Head of caudate nucleus (tissue), 42 donors: ENCODE measurements around the gene PCMTD2.

Experiments used
- DNase-seq, 42 donors: peaks; one replicate each; pipeline versions ENCODE4 v3.0.0 to v3.0.0-alpha.2; 2020 to 2021; ENCODE audit warnings: mixed read lengths in 7 of 42
- intact Hi-C: fragments of 100-400 bp; cut with DNase I; formaldehyde crosslinking; loops from one replicate; pipeline ENCODE4 v1.15.0; 2022

PCMTD2 gene

DNA sequence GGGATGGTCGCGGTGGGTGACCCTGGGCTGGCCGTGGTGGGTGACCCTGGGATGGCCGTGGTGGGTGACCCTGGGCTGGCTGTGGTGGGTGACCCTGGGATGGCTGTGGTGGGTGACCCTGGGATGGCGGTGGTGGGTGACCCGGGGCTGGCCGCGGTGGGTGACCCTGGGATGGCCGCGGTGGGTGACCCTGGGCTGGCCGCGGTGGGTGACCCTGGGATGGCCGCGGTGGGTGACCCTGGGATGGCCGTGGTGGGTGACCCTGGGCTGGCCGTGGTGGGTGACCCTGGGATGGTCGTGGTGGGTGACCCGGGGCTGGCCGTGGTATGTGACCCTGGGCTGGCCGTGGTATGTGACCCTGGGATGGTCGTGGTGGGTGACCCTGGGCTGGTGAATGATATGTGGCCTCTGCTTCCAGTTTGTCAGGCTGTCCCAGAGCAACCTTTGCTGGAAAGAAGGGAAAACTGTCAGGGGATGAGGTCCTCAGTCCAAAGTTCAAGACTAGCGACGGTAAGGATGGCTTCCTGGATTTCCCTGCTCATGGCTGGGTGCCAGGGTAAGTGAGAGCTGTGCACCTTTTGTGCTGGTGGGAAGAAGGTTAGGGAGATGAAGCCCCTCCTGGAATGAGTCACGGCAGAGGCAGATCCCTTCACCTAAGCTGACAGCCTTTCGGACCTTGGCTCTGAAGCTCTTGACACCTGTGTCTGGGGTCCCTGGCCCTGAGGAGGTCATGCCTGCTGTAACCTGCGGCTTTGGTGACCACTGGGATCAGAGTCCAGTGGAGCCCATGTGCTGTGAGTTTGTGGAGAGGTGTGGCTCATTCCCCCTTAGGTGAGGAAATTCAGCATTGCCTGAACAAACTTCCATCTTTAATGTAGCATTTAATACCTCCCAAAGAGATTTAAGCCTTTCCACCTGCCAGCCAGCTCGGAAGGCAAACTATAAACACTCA is 19.1 kb upstream of the PCMTD2 start:
- DNase-seq, result no peak
- intact Hi-C loops, result no loop called here

DNA sequence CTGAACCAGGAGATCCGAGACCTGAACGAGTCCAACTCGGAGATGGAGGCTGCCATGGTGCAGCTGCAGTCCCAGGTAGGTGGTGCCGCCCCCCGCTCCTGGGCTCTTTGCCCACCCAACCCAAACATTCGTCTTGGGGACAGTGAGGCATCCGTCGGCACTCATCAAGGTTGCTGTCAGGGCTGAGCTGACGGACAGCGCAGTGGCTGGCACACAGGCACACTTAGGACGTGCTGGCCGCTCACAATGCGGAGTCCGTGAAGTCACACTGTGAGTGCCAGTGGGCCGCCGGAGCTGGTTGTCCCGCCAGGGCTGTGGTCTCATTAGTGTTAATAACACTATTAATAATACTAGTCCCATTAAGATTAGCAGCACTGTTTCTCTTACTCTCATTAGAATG is 18.2 kb upstream of the PCMTD2 start:
- no peak for DNase-seq
- intact Hi-C loops, result no loop called here

DNA sequence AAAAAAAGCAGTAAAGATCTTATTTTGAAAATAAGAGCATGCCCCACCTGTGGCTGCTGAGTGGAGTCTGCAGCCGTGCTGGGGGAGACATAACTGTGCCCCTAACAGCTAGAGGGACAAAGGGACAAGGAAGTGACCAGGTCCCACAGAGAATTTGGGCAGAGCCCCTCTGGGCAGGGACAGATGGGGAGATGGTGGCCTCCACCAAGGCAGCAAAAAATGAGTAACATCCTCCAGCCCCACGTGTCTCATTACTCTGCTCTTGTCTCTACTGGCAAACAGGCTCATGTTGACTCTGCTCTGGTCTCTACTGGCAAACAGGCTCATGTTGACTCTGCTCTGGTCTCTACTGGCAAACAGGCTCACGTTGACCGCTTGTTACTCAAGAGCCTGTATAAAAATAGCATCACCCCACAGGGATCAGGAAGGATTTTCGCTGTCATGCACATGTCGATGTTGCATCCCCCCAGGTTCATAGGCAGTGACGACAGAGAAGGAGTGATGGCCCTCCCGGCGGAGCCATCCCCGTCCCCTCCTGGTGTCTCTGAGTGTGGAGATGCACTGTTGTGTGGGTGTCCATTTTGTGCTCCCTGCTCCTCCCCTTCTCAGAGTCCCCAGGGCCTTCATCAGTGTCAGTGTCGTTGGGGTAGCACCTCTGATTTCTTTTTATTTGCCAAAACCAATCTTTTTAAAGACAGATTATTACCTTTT is 17.3 kb upstream of the PCMTD2 start:
- intact Hi-C loops, result no loop called here
- no peak for DNase-seq

DNA sequence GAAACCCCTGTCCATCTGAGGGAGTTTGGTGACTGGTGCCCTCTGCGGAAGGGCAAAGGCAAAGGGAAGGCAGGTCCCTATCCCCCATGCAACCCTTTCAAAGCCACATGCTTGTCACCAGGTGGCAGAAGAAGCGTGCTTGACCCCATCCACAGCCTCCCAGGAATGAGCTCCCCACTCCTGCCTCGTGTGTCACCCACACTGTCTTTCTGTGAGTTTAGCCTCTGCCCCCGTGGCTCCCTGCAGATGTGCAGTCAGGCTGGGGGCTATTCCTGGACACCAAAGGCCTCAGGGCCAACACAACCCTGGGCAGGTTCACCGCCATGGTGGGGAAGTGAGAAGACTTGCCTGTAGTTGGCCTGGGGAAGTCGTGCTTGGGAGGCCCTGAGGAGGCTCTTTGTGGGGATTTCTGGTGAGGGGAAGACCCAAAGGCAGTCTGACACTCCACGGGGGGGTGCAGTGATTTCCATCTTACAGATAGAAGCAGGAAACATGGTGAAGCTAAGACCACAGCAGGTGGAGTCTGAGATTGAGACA is 16.6 kb upstream of the PCMTD2 start:
- intact Hi-C loops, result no loop called here
- DNase-seq, result peak in 2 of 42 donors; percentile 9 to 16

DNA sequence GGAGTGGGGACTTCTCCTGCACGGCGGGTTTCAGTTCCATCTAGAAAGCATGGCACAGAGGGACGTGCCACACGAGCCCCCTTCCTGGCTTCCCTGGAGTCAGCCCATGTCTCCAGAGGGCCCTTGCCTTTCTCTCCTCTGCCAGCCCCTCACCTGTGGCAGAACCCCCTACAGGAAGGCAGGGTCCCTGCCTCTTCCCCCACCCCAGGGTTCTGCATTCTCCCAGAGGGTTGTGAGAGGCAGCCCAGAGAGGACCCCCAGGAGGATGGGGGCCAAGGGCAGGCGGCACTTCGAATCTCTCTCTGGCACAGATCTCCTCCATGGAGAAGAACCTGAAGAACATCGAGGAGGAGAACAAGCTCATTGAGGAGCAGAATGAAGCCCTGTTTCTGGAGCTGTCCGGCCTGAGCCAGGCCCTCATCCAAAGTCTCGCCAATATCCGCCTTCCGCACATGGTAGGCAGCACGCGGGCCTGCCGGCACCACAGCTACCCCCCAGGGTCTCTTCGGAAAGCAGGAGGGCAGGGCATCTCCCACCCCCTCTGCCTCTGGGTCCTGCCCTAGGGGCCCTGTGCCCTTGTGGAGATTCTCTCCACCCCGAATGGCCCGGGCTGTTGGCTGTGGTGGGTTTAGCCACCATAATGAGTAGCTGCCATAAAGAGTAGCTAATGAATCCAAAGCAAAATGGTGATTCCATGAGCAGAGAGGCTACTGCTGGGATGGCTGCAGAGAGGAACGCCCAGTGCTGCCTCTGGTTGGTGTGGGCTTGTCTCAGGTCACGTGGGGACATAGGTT is 15.9 kb upstream of the PCMTD2 start:
- intact Hi-C loops, result no loop called here
- peak in 3 of 42 donors; percentile 5 to 20 (median 11) for DNase-seq

DNA sequence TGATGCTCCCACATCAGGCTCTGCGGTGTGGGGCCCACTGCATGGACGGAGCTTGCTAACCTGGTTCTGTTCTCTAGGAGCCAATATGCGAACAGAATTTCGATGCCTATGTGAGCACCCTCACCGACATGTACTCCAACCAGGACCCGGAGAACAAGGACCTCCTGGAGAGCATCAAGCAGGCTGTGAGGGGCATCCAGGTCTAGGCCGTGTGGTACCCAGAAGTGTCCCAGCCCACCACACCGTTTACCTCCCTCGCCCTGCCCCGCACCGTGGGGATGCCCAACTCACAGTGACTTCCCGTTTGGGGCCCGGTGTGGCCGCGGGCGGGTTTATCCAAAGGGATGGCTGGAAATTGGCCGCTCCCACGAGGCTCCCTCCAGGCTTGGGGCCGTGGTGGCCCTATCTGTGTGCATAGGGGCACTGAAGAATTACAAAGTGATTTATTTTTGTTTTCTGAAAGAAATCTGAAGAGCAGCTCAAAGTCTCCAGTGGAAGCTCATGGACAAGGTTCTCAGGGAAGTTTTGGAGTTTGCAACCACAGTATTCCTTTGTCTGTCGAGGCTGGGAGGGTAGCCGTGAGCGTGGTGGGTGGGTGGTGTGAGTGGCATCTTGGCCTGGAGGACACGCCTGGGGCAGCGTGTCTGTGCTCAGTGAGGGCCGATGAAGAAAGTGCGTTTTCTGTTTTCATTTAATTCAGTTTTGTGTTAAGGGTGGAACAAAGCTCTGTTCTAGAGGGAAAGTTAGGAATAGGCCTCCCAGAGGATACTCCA is 15.1 kb upstream of the PCMTD2 start:
- peak in 3 of 42 donors; percentile 2 to 28 (median 18) for DNase-seq
- intact Hi-C loops, result no loop called here

DNA sequence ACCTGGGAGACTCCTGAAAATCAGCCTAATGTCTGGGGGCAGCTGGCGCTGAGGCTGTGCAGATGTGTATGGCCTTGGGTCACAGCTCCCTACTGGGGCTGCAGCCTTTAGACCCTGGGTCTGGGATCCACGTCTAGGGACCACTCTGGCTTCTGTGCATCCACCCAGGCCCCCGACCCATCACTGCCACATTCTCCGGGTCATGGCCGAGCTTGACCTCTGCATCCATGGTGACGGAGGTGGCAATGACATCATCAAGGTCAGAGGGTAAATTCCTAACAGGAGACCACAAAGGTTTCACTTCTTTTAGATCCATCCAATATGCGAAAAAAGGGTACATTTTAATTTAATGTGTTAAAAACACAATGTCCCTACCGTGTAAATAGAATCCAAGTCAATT is 14.5 kb upstream of the PCMTD2 start:
- intact Hi-C loops, result no loop called here
- DNase-seq, result peak in 2 of 42 donors; percentile 16 to 28

DNA sequence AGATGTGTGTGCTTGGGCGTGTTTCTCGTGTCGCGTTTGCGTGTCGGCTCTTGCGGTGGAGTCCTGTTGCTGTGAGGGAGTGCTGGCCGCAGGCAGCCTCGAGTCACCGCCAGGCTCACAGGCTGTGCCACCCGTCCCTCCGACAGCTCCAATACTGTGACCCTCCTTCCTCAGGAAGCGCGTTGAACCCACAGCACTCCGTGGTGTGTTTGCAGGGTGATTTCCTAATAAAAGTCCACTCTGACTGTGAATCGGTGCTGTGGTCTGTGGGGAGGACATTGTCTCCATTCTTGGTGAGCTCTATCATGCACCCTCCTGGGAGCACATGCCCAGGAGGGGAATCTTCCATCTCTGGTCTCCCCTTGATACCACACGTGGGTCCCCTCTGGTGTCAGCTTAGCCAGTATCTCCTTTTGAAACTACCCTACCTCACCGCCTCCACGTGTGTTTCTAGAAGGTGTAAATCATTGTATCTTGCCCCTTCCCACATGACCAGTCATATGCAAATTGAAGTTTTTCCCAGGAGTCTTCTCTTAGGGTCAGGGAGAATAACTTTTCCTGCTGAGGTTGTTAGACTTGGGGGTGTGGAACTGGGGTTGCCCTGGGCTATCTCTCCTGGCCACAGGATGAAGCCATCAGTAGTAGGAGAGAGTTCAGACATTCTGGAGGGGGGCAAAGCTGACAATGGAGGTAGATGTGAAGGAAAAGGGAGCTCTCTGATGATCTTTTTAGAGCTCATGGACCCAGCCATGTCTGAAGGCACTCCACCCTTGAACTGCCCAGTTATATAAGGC is 13.3 kb upstream of the PCMTD2 start:
- intact Hi-C loops, result no loop called here
- peak in 4 of 42 donors; percentile 2 to 38 (median 15) for DNase-seq

DNA sequence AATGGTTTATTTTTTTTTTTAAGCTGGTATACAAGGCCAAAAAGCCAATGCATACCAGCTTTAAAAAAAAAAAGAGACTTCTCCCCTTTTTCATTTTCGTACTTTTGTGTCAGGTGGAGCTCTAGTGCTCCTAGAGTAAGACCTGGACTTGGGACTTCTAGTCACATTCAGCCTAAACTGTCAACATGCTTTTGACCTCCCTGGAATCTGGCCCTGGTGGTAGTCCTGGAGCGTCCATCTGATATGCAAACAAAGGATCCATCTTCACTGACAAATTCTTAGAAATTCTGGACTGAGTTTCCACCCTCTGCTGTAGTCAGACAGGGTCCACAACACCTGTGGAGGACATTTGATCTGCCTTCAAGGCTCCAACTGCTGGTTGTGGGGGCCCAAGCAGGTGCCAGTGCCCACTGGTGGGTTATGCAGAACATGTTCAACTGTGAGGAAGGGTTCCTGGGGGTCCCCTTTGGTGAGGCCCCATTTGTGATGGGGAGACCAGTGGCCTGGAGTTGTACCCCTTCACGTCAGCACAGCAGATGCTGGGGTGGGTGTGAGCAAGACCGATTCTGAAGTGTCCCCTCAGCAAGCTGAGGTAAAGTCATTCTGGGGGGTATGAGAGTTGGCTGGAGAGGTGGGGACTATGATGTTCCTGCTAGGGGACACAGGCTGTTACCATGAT is 12.6 kb upstream of the PCMTD2 start:
- intact Hi-C loops, result no loop called here

DNA sequence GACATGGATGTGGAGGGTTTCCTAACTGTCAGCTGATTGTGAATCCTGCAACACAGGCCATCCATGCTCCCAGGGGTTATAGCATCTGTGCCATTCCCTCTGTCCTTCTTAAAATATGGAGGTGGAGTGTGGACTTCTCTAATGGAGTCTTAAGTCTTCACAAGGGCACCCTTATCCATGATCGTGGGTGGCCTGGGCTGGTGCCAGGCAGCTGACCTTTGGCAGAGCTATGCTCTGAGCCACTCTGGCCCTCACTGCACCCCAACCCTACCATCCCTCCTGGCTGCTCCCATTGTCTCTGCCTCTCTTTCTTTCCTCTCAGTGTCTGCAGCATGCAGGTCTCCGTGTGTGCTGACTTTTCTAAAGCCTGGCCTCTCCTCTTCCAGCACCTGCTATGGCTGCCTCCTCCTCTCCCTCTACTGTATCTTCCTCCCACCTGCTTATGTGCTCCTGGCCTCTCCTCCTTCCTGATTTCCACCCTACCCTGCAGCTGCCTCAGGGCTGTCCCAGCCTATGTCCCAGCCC is 11.2 kb upstream of the PCMTD2 start:
- intact Hi-C loops, result no loop called here
- DNase-seq, result peak in 7 of 42 donors; percentile 2 to 32 (median 13)

More for the DNA sequence above, 12.6 kb upstream of the PCMTD2 start:
- peak in 4 of 42 donors; percentile 6 to 16 (median 9) for DNase-seq

DNA sequence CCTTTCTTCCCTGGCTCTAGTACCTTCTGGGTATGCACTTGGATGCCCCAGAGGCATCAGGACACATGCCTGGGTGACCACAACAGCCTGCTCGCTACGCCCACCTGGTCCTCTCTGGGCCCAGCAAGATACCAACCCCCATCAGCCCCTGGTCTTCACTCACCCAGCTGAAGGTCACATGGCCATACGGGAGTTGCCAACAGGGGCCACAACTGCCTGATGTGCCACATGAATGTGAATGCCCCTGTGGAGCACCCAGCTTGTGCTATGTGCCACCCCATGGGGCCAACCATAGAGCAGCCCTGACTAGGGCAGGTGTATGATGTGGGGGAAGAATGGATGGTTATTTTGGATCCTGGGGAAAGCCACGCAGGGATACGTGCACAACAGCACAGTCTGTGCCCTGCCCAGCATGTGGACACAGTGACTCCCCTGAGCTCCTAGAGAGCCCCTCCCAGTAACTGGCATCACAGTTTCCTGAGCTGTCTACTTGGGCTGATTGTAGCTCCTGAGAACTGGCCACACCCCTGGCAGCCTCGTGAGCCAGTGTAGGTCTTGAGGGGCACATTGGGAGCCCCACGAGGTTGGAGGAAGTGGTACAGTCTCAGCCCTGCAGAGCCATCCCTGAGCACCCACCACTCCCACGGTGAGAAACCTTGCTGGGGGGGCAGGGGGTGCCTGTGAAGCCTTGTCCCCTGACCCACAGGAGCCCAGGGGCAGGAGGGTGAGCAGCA is 10.5 kb upstream of the PCMTD2 start:
- intact Hi-C loops, result no loop called here
- peak in 6 of 42 donors; percentile 3 to 13 (median 10) for DNase-seq

DNA sequence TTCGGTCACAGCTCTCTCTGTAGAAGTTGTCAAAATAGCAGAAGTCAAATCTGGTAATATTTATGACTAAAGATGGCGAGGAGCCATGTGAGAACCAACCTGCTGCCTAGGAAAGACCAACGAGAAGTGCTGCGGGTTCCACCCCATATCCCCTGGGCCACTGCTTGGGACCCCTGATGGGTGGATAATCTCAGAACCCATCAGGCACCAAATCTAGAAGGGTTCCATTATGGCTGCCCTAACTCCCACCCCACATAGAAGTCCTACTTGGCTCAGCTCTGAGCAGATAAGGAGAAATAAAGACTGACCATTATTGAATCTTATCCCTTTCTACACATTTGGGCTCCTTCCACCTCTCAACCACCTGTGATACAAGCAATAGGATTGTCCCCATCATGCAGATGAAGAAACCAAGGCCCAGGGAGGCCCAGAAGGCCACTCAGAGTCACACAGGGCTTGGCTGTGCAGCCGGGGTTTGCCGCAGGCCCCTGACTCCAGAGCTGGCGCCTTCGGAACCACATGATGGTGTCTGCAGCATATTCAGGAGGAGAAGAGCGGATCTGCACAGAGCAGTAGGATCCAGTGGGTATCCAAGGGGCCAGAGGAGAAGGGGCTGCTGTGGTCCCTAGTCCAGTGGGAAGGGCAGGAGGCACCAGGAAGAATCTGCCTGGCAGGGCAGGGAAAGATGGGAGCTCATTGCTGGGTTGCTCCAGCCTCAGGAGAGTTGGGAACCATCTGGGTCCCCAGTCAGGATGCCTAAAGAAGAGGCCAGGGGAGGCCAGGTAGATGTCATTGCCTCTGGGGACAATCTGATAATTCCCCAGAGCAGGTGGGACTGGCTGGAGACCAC is 9.6 kb upstream of the PCMTD2 start:
- DNase-seq, result peak in 5 of 42 donors; percentile 2 to 19 (median 6)
- intact Hi-C loops, result no loop called here

DNA sequence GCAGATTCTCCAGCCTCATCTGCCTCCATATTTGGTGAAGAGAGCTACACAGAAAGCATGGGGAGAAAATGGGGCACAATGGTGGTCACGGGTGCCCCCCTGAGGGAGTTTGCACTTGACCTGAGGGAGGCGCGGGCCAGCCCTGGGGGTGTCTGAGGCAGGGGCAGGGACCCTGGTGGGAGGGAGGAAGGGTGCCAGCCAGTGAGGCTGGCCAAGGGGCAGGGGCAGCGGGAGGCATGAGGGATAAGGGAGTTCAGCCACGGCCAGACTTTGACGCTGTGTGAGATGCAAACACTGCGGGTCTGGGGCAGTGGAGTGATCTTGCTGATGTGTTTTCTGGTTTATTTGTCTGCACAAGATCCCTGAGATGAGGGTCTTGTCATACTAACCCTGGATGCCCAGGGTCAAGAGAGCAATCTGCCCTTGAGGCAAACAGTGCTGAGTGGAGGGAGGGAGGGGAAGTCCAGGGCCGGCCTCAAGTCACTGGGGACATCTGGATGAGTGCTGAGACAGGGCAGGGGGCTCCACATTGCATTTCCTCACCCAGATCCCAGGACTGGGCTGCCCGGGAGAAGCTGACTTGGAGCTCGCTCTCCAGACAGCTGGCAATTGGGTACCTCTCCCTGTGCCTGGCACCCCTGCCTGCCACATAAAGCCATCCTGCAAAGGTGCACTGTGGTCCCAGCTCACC is 8.8 kb upstream of the PCMTD2 start:
- intact Hi-C loops, result no loop called here
- peak in 5 of 42 donors; percentile 3 to 11 (median 10) for DNase-seq

DNA sequence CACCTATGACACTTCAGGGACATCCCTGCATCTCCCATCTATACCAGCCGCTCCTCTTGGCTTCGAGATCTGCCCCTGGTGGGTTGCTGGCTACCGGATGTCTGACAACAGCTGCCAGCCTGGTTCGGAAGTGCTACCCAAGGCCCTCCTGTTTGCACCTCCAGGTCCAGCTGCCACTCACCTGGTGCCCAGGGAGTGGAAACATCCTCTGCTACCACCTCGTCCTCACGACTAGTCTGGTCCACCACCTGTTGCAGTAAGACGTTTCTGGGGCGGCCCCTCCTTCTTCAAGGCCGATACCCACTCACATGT is 8.3 kb upstream of the PCMTD2 start:
- intact Hi-C loops, result no loop called here
- DNase-seq, result peak in 1 of 42 donors; percentile 11
